Activated T-helper 1 cell treated with anti-CD3 and anti-CD28 coated beads, Interleukin-2, amount 50 U/mL, for 16 hours (primary cell): ENCODE data around the gene TMEM30B.
A peak's percentile ranks its signal among the peaks of the same experiment; 100 is the strongest.
"Not testable (repeated sequence)": the region's sequence is repeated elsewhere in the genome, so short reads cannot be mapped to it uniquely, and the experiment has no call there.

Source experiments
- DNase-seq, 2 donors: peaks; one replicate each; pipeline ENCODE4 v3.0.0-alpha.2; 2020; ENCODE audit warnings: low read depth in 1 of 2, low spot score in 1 of 2

The TMEM30B gene, protein sequence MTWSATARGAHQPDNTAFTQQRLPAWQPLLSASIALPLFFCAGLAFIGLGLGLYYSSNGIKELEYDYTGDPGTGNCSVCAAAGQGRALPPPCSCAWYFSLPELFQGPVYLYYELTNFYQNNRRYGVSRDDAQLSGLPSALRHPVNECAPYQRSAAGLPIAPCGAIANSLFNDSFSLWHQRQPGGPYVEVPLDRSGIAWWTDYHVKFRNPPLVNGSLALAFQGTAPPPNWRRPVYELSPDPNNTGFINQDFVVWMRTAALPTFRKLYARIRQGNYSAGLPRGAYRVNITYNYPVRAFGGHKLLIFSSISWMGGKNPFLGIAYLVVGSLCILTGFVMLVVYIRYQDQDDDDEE

DNA sequence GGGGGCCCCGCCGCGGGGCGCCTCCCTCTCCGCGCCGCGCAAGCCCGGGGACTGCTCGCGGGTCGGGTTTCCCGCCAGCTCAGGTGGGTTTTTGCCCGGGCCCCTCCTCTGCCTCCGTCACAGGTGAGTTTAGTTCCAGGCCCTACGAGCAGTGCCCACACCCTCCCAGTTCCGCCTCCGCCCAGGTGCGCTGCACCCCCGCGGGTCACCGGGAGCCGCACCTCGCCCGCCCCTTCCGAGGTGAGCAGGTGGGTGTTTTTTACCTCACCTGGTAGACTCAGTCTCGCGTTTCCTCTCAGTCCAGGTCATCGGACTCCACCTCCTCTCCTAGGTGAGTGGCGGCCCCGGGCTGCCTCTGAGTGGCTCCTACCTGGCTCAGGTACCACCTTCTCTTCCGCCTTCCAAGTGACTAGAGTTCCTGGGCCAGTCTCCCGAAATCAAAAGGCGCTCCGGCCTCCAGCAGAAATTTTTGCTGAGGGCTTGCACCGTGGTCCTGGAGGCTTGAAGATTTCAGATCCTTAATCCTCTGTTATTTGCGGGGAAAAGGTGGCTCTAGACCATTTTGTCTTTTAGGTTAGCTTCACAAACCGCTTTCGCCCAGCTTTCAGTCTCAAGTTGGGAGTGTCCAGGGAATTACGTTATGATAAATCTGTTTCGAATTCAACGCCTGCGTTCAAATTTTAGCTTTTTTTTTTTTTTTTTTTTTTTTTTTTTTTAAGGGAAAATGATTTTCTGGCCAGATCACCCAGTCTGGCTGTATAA is at the start of gene TMEM30B:
Gene TMEM30B (minus strand): TSS at position 153 of the 762 bp plus-strand sequence. CDS start 191 bp downstream, outside the sequence.
- DNase-seq = peak in 1 of 2 donors; percentile 11

DNA sequence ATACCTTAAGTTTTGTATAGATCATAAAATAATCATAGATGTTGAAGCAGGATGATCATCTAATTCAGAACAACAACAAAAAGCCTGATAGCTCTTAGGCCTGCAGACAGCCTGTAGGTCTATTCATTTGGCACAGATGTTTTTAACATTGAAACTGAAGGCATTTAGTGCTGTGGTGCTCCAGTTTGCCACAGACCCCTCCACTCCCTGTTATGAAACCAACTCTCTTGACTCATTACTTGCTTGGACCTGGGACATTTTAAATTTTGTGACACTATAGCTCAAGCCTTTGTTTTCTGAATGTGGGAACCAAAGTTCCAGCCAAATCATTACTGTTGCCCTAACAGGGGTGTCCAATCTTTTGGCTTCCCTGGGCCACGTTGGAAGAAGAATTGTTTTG is 49.4 kb upstream of the TMEM30B start:
- DNase-seq = no peak

DNA sequence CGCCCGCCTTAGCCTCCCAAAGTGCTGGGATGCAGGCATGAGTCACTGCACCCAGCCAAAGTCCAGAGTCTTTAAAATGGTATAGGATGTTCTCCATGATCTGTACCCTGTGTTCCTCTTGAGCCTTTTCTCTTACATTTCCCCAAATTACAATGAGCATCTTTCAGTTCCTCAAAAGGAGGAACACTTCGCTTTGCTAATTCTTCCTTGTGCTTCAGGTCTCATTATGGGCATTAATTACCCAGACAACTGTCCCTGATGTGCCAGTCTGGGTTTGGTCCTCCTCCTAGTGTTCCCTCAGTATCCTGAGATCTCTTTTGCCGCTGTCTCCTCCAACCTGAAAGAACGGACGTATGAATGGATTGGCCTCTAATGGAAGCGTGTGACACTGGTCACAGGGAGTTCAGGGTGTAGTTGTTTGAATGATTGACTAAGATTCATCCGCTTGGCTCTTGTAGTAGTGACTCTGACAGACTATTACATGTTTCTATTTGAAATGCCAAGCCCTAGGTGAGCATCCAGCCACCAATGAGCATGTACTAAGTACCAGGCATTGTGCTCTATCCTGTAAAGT is 48.4 kb upstream of the TMEM30B start:
- DNase-seq = no peak

GRCh38 chr14:61328626-61329262 is 47.6 kb upstream of the TMEM30B start:
- no peak for DNase-seq

DNA sequence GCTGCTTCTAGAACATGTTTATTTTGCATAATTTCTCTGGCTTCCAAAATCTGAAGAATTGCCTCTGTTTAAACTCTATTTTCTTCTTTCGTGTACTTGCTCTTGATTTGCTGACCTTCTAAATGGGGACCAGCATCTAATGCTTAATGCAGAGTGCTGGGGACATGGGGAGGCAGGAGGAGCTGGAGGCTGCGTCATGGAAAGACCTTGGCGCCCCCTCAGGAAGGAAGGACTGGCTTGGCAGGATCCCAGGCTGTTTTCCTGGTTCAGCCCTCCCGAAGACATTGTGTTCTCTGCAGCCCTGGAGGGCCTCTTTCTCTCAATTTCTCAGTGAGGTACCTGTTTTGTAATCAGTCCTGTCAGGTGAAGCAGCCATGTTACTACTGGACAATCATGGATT is 45.7 kb upstream of the TMEM30B start:
- no peak for DNase-seq

DNA sequence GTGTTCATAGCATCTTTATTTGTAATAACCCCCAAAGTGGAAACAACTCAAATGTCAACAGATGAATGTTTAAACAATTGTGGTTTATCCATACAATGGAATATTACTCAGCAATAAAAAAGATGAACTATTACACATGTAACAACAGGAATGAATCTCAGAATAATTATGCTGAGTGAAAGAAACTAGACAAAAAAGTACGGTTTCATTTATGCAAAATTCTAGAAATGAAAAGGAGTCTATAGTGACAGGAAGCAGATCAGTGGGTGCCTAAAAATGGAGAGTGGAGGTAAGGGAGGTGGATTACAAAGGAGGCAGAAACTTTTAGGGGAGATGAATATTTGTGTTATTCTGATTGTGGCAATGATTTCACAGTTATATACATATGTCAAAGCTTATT is 45.0 kb upstream of the TMEM30B start:
- no peak for DNase-seq

GRCh38 chr14:61325166-61325565 is 44.0 kb upstream of the TMEM30B start:
- DNase-seq = no peak

- DNase-seq = no peak
Observed at GRCh38 chr14:61323970-61324369, 42.8 kb upstream of the TMEM30B start.

DNA sequence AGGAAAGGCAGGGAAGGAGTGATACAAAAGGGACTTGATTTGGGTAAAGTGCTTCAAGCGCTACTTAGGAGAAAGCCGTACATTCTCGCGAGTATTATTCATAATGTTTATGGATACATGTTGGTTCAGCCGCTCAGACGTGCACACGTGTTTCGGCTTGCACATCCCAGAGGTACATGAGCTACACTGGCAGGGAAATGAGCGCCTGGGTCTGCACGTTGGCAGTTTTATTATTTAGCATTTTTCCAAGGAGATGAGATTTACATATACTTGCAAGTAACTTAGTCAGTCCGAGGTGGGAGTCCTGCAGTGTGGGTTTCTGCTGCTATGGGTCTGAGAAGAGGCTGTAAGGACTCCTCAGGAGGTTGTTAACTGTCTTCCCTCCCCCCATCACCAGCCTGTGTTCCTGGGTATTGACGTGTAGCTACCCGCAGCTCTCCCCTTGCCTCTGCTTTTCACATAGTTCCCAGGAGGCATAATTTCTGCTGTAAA is 41.7 kb upstream of the TMEM30B start:
- DNase-seq = no peak

- peak in 1 of 2 donors; percentile 29 for DNase-seq
Observed at GRCh38 chr14:61322011-61322798, 41.1 kb upstream of the TMEM30B start.

GRCh38 chr14:61321385-61322010 is 40.4 kb upstream of the TMEM30B start, which contains the start of gene PRKCH:
Gene PRKCH, plus strand, starts transcription at chr14:61321579. Its CDS starts 523 bp downstream, at chr14:61322102.
- peak; percentile 68 to 76 for DNase-seq

GRCh38 chr14:61320806-61321384 is 39.8 kb upstream of the TMEM30B start:
- no peak for DNase-seq

DNA sequence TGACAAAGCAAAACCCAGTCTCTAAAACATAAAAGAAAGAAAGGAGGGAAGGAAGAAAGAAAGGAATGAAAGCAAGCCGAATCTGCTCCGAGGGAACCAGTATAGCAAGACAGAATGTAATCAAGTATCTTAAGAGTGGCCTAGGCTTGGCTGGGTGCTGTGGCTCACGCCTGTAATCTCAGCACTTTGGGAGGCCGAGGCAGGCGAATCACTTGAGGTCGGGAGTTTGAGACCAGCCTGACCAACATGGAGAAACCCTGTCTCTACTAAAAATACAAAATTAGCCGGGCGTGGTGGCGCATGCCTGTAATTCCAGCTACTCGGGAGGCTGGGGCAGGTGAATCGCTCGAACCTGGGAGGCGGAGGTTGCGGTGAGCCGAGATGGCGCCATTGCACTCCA is 39.0 kb upstream of the TMEM30B start:
- DNase-seq = not testable (repeated sequence)

DNA sequence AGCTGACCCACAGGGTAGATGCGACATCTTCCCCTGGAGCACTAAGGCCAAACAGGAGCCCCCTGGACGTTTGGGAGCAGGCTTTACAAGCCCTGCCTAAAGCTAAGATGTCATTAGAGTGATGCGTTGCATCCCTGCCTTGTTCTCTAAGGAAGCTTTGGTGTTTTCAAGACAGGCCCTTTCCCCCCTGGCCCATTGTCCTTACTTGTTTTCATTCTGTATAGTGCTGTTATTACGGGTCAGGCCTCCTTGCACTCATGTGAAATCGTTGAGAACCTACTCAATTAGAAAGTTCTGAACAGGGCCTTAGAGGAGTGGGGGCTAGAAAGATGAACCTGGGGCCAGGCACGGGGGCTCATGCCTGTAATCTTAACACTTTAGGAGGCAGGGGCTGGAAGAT is 38.6 kb upstream of the TMEM30B start:
- DNase-seq = no peak

DNA sequence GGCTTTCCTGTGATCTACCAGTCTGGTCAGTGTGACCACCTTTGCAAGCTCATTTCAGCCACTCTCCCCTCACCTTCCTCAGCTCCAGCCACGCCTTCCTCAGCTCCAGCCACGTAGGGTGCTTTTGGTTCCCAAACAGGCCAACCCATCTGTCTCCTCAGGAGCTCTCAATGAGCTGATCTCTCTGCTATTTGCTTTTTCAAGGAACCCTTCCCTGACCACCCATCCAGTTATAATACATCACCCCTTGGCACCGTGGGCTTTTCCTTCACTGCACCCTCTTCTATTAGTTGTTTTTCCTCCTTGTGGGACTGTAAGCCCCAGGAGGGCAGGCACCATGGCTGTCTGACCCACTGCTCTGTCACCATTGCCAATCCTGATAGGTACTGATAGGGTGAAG is 37.9 kb upstream of the TMEM30B start:
- no peak for DNase-seq

GRCh38 chr14:61315313-61315712 is 34.2 kb upstream of the TMEM30B start:
- no peak for DNase-seq

DNA sequence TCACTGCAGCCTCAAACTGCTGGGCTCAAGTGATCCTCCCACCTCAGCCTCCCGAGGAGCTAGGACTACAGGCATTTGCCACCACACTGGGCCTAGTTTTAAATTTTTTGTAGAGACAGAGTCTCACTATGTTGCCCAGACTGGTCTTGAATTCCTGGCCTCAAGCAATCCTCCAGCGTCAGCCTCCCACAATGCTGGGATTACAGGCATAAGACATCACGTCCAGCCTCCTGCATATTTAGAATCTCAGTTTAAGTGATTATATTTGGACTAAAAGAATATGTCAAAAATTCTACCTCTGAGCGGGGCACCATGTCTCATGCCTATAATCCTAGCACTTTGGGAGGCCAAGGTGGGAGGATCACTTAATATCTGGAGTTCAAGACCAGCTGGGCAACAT is 27.6 kb upstream of the TMEM30B start:
- DNase-seq = not testable (repeated sequence)

DNA sequence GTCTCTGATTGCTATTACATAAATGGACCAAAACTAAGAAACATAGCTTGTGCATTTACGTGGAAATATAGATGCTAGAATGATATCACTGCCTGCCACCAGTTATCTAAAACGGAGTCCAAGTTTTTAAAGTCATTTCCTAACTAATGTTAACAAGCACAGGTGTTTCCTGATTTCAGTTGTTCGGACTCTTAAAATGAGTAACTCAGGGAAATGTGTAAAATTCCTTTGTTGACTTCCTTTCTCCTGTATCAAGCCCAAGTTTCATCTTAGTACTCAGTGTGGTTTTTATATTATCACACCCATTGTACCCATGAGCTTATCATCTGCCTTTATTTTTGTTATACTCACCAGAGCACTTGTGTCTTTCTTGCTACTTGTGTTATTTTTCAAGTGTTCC is 27.1 kb upstream of the TMEM30B start:
- no peak for DNase-seq

DNA sequence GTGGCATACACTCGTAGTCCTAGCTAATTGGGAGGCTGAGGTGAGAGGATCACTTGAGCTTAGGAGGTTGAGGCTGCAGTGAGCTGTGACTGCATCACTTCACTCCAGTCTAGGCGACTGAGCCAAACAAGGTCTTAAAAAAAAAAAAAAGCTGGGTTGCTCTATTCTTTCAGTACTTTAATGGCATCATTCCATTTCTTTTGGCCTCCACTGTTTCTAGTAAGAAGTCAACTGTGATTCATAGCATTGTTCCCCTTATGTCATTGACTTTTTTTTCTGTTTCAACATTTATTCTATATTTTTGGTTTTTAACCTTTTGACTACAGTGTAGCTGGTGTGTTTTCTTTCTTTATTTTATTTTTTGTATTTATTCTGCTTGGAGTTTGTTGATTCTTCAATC is 23.6 kb upstream of the TMEM30B start:
- DNase-seq = no peak

DNA sequence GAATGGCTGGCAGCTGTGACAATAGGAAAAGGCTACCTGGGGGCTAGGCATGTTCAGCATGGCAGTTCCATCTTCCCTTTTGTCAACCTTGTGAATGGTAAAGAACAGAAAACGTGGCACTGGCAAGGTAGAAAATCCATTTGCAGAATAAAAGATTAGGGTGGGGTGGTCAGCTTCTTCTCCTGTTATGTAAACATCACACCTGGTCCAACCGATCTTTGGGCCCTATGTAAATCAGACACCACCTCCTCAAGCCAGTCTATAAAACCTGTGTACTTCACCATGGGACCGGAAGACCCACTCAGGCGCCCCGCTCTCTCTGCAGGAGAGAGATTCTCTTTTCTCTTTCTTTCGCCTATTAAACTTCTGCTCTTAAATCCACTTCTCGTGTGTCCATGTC is 19.6 kb upstream of the TMEM30B start:
- no peak for DNase-seq
